GM18498 (cell line): ENCODE data around the gene MNT.

Experiments used
- ATAC-seq: cut with Tn5 transposase; IDR thresholded peaks from one replicate; pipeline ENCODE4 v1.9.1; 2021; ENCODE audit warnings: mild to moderate bottlenecking, moderate library complexity; ENCODE audit not compliant: unreplicated experiment

The MNT gene

GRCh38 chr17:2335726-2336214 lies 65.1 kb downstream of the MNT start:
- ATAC-seq: no peak
